Hepatocyte (in vitro differentiated cells): ENCODE results near the gene CCNK. TPM values are rescaled to one million over a fixed set of nuclear protein-coding genes. Genes with fewer than 3 reads are reported as not detected.

Experiments
- DNase-seq: peaks from one replicate; pipeline ENCODE4 v3.0.0-alpha.2; 2016; ENCODE audit warnings: low spot score
- H2AFZ ChIP-seq: fragments of 200-600 bp; sonication (generic); 2 replicates; pipeline ENCODE4 v1.6.0; 2016; ENCODE audit warnings: antibody characterized with exemption, mild to moderate bottlenecking
- H3K27ac ChIP-seq: fragments of 200-600 bp; sonication (generic); 2 replicates; pipeline ENCODE4 v1.5.1; 2016; ENCODE audit warnings: mild to moderate bottlenecking
- H3K27me3 ChIP-seq: fragments of 200-600 bp; sonication (generic); 2 replicates; pipeline ENCODE4 v1.6.1; 2016
- H3K36me3 ChIP-seq: fragments of 200-600 bp; sonication (generic); replicated peaks from 2 replicates; pipeline ENCODE4 v1.5.1; 2016; ENCODE audit warnings: low read depth; ENCODE audit not compliant: insufficient read depth
- H3K4me1 ChIP-seq: fragments of 200-600 bp; sonication (generic); 2 replicates; pipeline ENCODE4 v1.5.1; 2016; ENCODE audit warnings: mild to moderate bottlenecking, moderate library complexity; ENCODE audit not compliant: insufficient read depth
- H3K4me2 ChIP-seq: fragments of 200-600 bp; sonication (generic); 2 replicates; pipeline ENCODE4 v1.6.0; 2016
- H3K4me3 ChIP-seq: fragments of 200-600 bp; sonication (generic); 2 replicates; pipeline ENCODE4 v1.5.1; 2016; ENCODE audit warnings: mild to moderate bottlenecking
- H3K79me2 ChIP-seq: fragments of 200-600 bp; sonication (generic); 2 replicates; pipeline ENCODE4 v1.6.0; 2017; ENCODE audit warnings: mild to moderate bottlenecking
- H3K9me2 ChIP-seq: fragments of 200-600 bp; sonication (generic); replicated peaks from 2 replicates; pipeline ENCODE4 v1.6.0; 2017; ENCODE audit warnings: mild to moderate bottlenecking; ENCODE audit not compliant: insufficient read depth
- H3K9me3 ChIP-seq: fragments of 200-600 bp; sonication (generic); 2 replicates; pipeline ENCODE4 v1.5.1; 2016; ENCODE audit warnings: low read depth, mild to moderate bottlenecking
- H4K20me1 ChIP-seq: fragments of 200-600 bp; sonication (generic); 2 replicates; pipeline ENCODE4 v1.6.0; 2016; ENCODE audit warnings: mild to moderate bottlenecking; ENCODE audit not compliant: insufficient read depth, poor library complexity, severe bottlenecking
- CTCF ChIP-seq: fragments of 200-600 bp; sonication (generic); IDR thresholded peaks from 2 replicates; pipeline ENCODE4 v1.5.1; 2016; ENCODE audit warnings: antibody characterized with exemption, mild to moderate bottlenecking; ENCODE audit not compliant: poor library complexity
- EZH2 ChIP-seq: fragments of 200-600 bp; sonication (generic); IDR thresholded peaks from 2 replicates; pipeline ENCODE4 v1.6.1; 2016; ENCODE audit warnings: antibody characterized with exemption, mild to moderate bottlenecking, borderline replicate concordance
- EZH2phosphoT487 ChIP-seq: fragments of 200-600 bp; sonication (generic); IDR thresholded peaks from one replicate; pipeline ENCODE4 v1.6.1; 2018; ENCODE audit warnings: antibody characterized with exemption, mild to moderate bottlenecking, low read depth, moderate library complexity; ENCODE audit not compliant: unreplicated experiment, severe bottlenecking
- WGBS: methylation state at CpG from one replicate; pipeline ENCODE4 v1.1.6; 2016; ENCODE audit warnings: low lambda C conversion rate; ENCODE audit errors: missing lambda C conversion rate; 5-methylcytosine and 5-hydroxymethylcytosine counted together
- polyA plus RNA-seq: library from polyadenylated mRNA; unstranded; fragments of >200 nt; fragmentation: Nextera tagmentation; extraction: Ambion mirVana; gene quantifications from 2 replicates; pipeline ENCODE4 v1.2.1, GENCODE V29; 2016
- total RNA-seq: library from RNA; depleted of rRNA; stranded (reverse); fragments of >200 nt; gene quantifications from 2 replicates; pipeline ENCODE4 v1.2.3, GENCODE V29; 2014

The CCNK gene
- total and polyA plus RNA-seq, 2 experiments from 2014 or later, result 11.1 to 15.6 TPM

DNA sequence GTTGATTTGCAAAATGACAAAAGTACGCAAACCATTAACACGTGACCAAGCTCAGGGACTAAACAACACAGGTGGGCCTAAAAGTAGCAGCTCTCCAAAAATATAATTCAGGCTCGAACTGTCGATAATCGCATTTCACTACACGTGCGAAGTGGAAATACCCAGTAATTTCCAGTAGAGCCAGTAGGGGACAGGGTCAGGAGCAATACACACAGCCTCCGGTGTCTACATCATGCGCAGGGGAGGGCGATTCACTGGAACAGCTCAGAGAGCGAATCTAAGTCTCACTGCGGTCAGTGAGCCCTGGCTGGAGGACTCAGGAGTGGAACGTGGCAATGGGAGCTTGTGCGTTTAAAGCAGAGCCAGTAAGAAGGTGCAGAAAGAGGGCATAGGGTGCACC is 40.9 kb upstream of the CCNK start:
- no peaks in the 10 kb centered on the region for H3K36me3 ChIP-seq

DNA sequence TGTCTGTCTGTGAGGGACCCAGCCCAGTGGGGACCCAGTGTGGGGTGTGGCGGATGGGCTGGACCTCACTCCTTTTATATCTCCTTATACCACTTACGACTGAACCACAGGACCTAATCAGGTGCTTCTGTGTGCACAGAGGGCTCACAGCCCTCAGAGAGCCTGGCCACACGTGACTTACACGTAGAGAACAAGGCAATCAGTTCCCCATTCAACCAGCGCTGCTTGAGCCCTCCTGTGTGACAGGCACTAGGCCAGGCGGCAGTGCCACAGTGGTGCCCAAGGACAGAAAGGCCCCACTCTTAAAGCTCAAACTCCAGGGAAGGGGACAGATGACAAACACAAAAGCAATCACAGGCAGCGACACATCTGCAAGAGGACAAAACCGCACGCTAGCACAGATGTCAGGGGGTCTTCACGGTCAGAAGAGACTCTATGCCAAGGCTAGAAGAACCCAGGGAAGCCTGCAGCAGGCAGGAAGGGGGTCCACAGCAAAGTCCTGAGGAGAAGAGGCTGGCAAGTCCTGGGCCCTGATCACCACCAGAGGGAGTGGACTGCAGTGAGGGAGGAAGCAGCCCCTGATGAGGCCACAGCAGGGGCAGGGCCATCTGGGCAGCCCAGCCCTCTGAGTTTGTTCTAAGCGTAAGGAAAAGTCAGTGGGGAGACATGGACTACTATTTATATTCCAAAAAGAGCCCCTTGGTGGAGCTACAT is 39.9 kb upstream of the CCNK start:
- no peak overlapping the region for H2AFZ ChIP-seq
- no peaks in the 10 kb centered on the region for H3K4me1 ChIP-seq
- H3K4me2 ChIP-seq, result no peak overlapping the region
- H3K4me3 ChIP-seq, result no peak overlapping the region
- no peaks in the 10 kb centered on the region for H3K36me3 ChIP-seq
- peak; percentile 39 for DNase-seq
- WGBS, result 92% methylated on average over 11 of the region's 11 CpGs
- no peaks in the 10 kb centered on the region for H4K20me1 ChIP-seq
- H3K27ac ChIP-seq, result no peak overlapping the region
- peaks cover 3% of the 10 kb centered on the region for H3K79me2 ChIP-seq
- no peaks in the 10 kb centered on the region for H3K9me3 ChIP-seq
- no peaks in the 10 kb centered on the region for H3K9me2 ChIP-seq
- TF ChIP-seq EZH2phosphoT487, result no peak
- peak; percentile 16 for TF ChIP-seq CTCF
- no peak for TF ChIP-seq EZH2
- no peaks in the 10 kb centered on the region for H3K27me3 ChIP-seq

More for the DNA sequence above, 40.9 kb upstream of the CCNK start:
- Histone ChIP-seq H3K9me2 (no peaks in the 10 kb centered on the region), H3K27me3 (no peaks in the 10 kb centered on the region), H4K20me1 (no peaks in the 10 kb centered on the region), H3K27ac (no peak overlapping the region), H3K4me2 (no peak overlapping the region), H3K79me2 (peaks cover 3% of the 10 kb centered on the region), H3K4me1 (no peaks in the 10 kb centered on the region), H3K9me3 (no peaks in the 10 kb centered on the region), H3K4me3 (no peak overlapping the region), H2AFZ (no peak overlapping the region)
- WGBS, result 92% methylated on average over 14 of the region's 14 CpGs
- no peak for TF ChIP-seq CTCF
- no peak for DNase-seq

DNA sequence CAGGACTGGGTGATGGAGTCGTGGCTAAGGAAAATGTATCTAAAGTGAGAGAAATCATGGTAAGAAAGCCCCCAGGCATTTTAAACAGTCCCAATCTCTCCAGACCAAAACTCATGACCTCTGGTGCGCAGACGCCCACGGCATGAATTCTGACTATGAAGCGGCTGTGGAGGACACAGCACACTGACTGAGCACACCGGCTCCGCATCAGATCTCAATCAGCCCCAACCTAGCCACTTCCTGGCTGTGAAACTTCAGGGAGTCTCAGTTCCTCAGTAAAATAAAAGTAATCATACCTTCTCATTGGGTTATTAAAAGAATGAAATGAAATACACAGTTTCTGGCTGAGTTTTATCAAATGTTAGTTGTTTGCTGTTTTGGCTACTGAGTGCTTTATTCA is 39.3 kb upstream of the CCNK start:
- no peaks in the 10 kb centered on the region for H3K9me2 ChIP-seq
- no peaks in the 10 kb centered on the region for H3K27me3 ChIP-seq
- H3K4me2 ChIP-seq, result no peak overlapping the region
- no peak overlapping the region for H3K27ac ChIP-seq
- TF ChIP-seq EZH2, result no peak
- no peak for TF ChIP-seq EZH2phosphoT487
- no peak for TF ChIP-seq CTCF
- H2AFZ ChIP-seq, result no peak overlapping the region
- 90% methylated on average over 7 of the region's 7 CpGs for WGBS
- no peaks in the 10 kb centered on the region for H4K20me1 ChIP-seq
- no peaks in the 10 kb centered on the region for H3K4me1 ChIP-seq
- no peaks in the 10 kb centered on the region for H3K36me3 ChIP-seq
- H3K9me3 ChIP-seq, result no peaks in the 10 kb centered on the region
- H3K4me3 ChIP-seq, result no peak overlapping the region
- peaks cover 3% of the 10 kb centered on the region for H3K79me2 ChIP-seq
- no peak for DNase-seq

- H3K27ac ChIP-seq, result no peak overlapping the region
- H3K4me3 ChIP-seq, result no peak overlapping the region
- H3K36me3 ChIP-seq, result no peaks in the 10 kb centered on the region
Observed at GRCh38 chr14:99445931-99446330, 35.3 kb upstream of the CCNK start.

More at GRCh38 chr14:99445931-99446330, 35.3 kb upstream of the CCNK start:
- H3K27me3 ChIP-seq, result no peaks in the 10 kb centered on the region
- H3K79me2 ChIP-seq, result no peaks in the 10 kb centered on the region
- H3K9me3 ChIP-seq, result no peaks in the 10 kb centered on the region
- no peaks in the 10 kb centered on the region for H3K4me1 ChIP-seq
- WGBS, result 93% methylated on average over 7 of the region's 7 CpGs
- H3K4me2 ChIP-seq, result no peak overlapping the region
- H2AFZ ChIP-seq, result no peak overlapping the region
- no peak for DNase-seq
- no peak for TF ChIP-seq CTCF
- TF ChIP-seq EZH2, result no peak
- TF ChIP-seq EZH2phosphoT487, result no peak
- H4K20me1 ChIP-seq, result peaks cover 3% of the 10 kb centered on the region
- no peaks in the 10 kb centered on the region for H3K9me2 ChIP-seq
